HepG2 (cell line): ENCODE data around the gene SENP5. TPM values are rescaled to one million over a fixed set of nuclear protein-coding genes. Genes with fewer than 3 reads are reported as not detected.
A peak's percentile ranks its signal among the peaks of the same experiment; 100 is the strongest.

Source experiments
- ARNT2 ChIP-seq: sonication (generic); formaldehyde crosslinking; IDR thresholded peaks from 2 replicates; pipeline ENCODE4 v1.8.0; 2022; ENCODE audit warnings: mild to moderate bottlenecking, low read depth, missing genetic modification reagents, moderate library complexity
- ASH2L ChIP-seq: fragments of 300-600, 200-600 bp; sonication (generic); IDR thresholded peaks from 2 replicates; pipeline ENCODE4 v1.7.0; 2017; ENCODE audit warnings: low read depth, mild to moderate bottlenecking, moderate library complexity, mixed read lengths, low read length; ENCODE audit not compliant: insufficient read length
- BHLHE40 ChIP-seq: IDR thresholded peaks from 2 replicates; pipeline ENCODE4 v1.6.1; 2011; ENCODE audit warnings: low read length, improper control_type of control experiment
- CBFB ChIP-seq: sonication (generic); formaldehyde crosslinking; IDR thresholded peaks from 2 replicates; pipeline ENCODE4 v1.4.0; 2020; ENCODE audit warnings: missing genetic modification reagents
- CENPT ChIP-seq: sonication (generic); formaldehyde crosslinking; IDR thresholded peaks from 2 replicates; pipeline ENCODE4 v1.8.0; 2022; ENCODE audit warnings: low read depth, mild to moderate bottlenecking, moderate library complexity, missing genetic modification reagents
- CERS6 ChIP-seq: sonication (generic); formaldehyde crosslinking; IDR thresholded peaks from 2 replicates; pipeline ENCODE4 v1.5.0; 2020; ENCODE audit warnings: missing genetic modification reagents
- CREM ChIP-seq, 2 experiments: sonication (generic) in 1 of 2; formaldehyde crosslinking in 1 of 2; IDR thresholded peaks; 2 replicates each; pipeline versions ENCODE4 v1.4.0 to v1.6.1; 2016 to 2020; ENCODE audit warnings: antibody characterized with exemption in 1 of 2, mild to moderate bottlenecking in 1 of 2, missing genetic modification reagents in 1 of 2
- HES4 ChIP-seq: sonication (generic); formaldehyde crosslinking; IDR thresholded peaks from 2 replicates; pipeline ENCODE4 v1.9.0; 2021; ENCODE audit warnings: mild to moderate bottlenecking, missing genetic modification reagents, borderline replicate concordance
- HNF4G ChIP-seq, 2 experiments: sonication (generic) in 1 of 2; formaldehyde crosslinking in 1 of 2; IDR thresholded peaks; 2 replicates each; pipeline versions ENCODE4 v1.4.0 to v1.6.1; 2011 to 2020; ENCODE audit warnings: borderline replicate concordance in 2 of 2, low read depth in 2 of 2, mild to moderate bottlenecking in 2 of 2, low read length in 1 of 2, missing genetic modification reagents in 1 of 2, moderate library complexity in 1 of 2
- HNRNPK ChIP-seq: fragments of 200-400 bp; formaldehyde crosslinking; IDR thresholded peaks from 2 replicates; pipeline ENCODE4 v1.6.1; 2018; ENCODE audit warnings: low read length, low read depth, moderate library complexity, mild to moderate bottlenecking; ENCODE audit not compliant: poor library complexity, severe bottlenecking
- ISX ChIP-seq: sonication (generic); formaldehyde crosslinking; conservative IDR thresholded peaks from 2 replicates; pipeline ENCODE4 v1.5.0; 2020; ENCODE audit warnings: missing genetic modification reagents
- KDM5B ChIP-seq: sonication (generic); formaldehyde crosslinking; IDR thresholded peaks from 2 replicates; pipeline ENCODE4 v1.4.0; 2020; ENCODE audit warnings: missing genetic modification reagents, mild to moderate bottlenecking, borderline replicate concordance
- MED1 ChIP-seq: sonication (generic); formaldehyde crosslinking; IDR thresholded peaks from 2 replicates; pipeline ENCODE4 v1.4.0; 2020; ENCODE audit warnings: missing genetic modification reagents
- MXD3 ChIP-seq: IDR thresholded peaks from 2 replicates; pipeline ENCODE4 v1.6.1; 2016; ENCODE audit warnings: mild to moderate bottlenecking, missing biosample characterization, missing genetic modification reagents
- PPARG ChIP-seq: conservative IDR thresholded peaks from 2 replicates; pipeline ENCODE4 v1.6.1; 2016; ENCODE audit warnings: missing biosample characterization, missing genetic modification reagents
- PRPF4 ChIP-seq: fragments of 200-400 bp; formaldehyde crosslinking; IDR thresholded peaks from 2 replicates; pipeline ENCODE4 v1.6.1; 2016; ENCODE audit warnings: low read length, low read depth; ENCODE audit not compliant: poor library complexity, severe bottlenecking
- RARA ChIP-seq: IDR thresholded peaks from 2 replicates; pipeline ENCODE4 v1.6.1; 2016; ENCODE audit warnings: missing genetic modification reagents, missing compliant biosample characterization
- RFX3 ChIP-seq: IDR thresholded peaks from 2 replicates; pipeline ENCODE4 v1.6.1; 2016; ENCODE audit warnings: missing biosample characterization, missing genetic modification reagents
- SIN3B ChIP-seq: fragments of 150-350 bp; IDR thresholded peaks from 2 replicates; pipeline ENCODE4 v1.6.1; 2014; ENCODE audit warnings: low read length
- TFAP4 ChIP-seq: sonication (generic); IDR thresholded peaks from 2 replicates; pipeline ENCODE4 v1.6.1; 2016; ENCODE audit warnings: low read depth, borderline replicate concordance
- ZNF276 ChIP-seq: sonication (generic); formaldehyde crosslinking; IDR thresholded peaks from 2 replicates; pipeline ENCODE4 v1.4.0; 2020; ENCODE audit warnings: mild to moderate bottlenecking, low read depth, missing genetic modification reagents
- ZNF331 ChIP-seq: sonication (generic); formaldehyde crosslinking; IDR thresholded peaks from 2 replicates; pipeline ENCODE4 v1.4.0; 2020; ENCODE audit warnings: missing genetic modification reagents
- ZNF335 ChIP-seq: sonication (generic); formaldehyde crosslinking; IDR thresholded peaks from 2 replicates; pipeline ENCODE4 v1.4.0; 2020; ENCODE audit warnings: missing genetic modification reagents
- ZNF577 ChIP-seq: sonication (generic); formaldehyde crosslinking; IDR thresholded peaks from 2 replicates; pipeline ENCODE4 v1.4.0; 2020; ENCODE audit warnings: mild to moderate bottlenecking, low read depth, missing genetic modification reagents, borderline replicate concordance
- ZNF7 ChIP-seq: IDR thresholded peaks from 2 replicates; pipeline ENCODE4 v1.6.1; 2016; ENCODE audit warnings: missing biosample characterization, missing genetic modification reagents
- ZSCAN20 ChIP-seq: sonication (generic); formaldehyde crosslinking; IDR thresholded peaks from 2 replicates; pipeline ENCODE4 v1.4.0; 2020; ENCODE audit warnings: missing genetic modification reagents, mild to moderate bottlenecking, borderline replicate concordance
- polyA plus RNA-seq, 8 experiments: library from polyadenylated mRNA; depleted of rRNA in 3 of 8; stranded (reverse) in 7 of 8; unstranded in 1 of 8; fragments of >200 nt; fragmentation: Illumina TruSeq in 4 of 8; extraction: Trizol in 4 of 8; gene quantifications; 2 replicates each; pipeline versions ENCODE4 v1.2.1 to v1.2.3, GENCODE V29; 2011 to 2016; ENCODE audit warnings: low read depth in 4 of 8, missing spikeins in 1 of 8, mixed read lengths in 1 of 8; ENCODE audit not compliant: insufficient read depth in 1 of 8
- total RNA-seq, 5 experiments: library from RNA; depleted of rRNA; stranded (reverse); fragments of >200 nt; fragmentation: Illumina TruSeq; extraction: Trizol; gene quantifications; 2 replicates each; pipeline ENCODE4 v1.2.3, GENCODE V29; 2016; ENCODE audit warnings: low read depth in 1 of 5

Gene SENP5
- total and polyA plus RNA-seq, 2 of the 13 experiments (the other 11 are each of a cell fraction or from before 2014, with no cell fraction given) = 17.6 to 30.9 TPM

GRCh38 chr3:196942226-196942914 is 74.7 kb downstream of the SENP5 start, which contains the start of gene NCBP2 (continued):
- TF ChIP-seq TFAP4 (peak; percentile 68; the same call in 1 of the 2 replicates), PRPF4 (no peak), CBFB (CRISPR knock-in tag) (peak; percentile 86; the same call in 1 of the 2 replicates), ZNF276 (no peak; the same call in 1 of the 2 replicates), HES4 (CRISPR knock-in tag) (0 out of 2 replicates have a peak, but pooled peaks have one; percentile 66), RFX3 (CRISPR knock-in tag) (no peak), HNF4G (IDR thresholded peaks at IDR 0.05; ENCODE audit: borderline replicate concordance, low read depth, low read length) (no peak; the same call in 1 of the 2 replicates), HNF4G (CRISPR knock-in tag; IDR thresholded peaks at IDR 0.05; ENCODE audit: borderline replicate concordance, low read depth) (peak; percentile 63), SIN3B (peak; percentile 92), ISX (CRISPR knock-in tag) (0 out of 2 replicates have a peak, but pooled peaks have one; percentile 20), RARA (CRISPR knock-in tag) (0 out of 2 replicates have a peak, but pooled peaks have one; percentile 40), ARNT2 (CRISPR knock-in tag) (peak; percentile 90), ASH2L (peak; percentile 90), PPARG (CRISPR knock-in tag) (peak; percentile 57), KDM5B (CRISPR knock-in tag) (peak; percentile 95), ZSCAN20 (CRISPR knock-in tag) (peak; percentile 37; the same call in 1 of the 2 replicates), CERS6 (CRISPR knock-in tag) (0 out of 2 replicates have a peak, but pooled peaks have one; percentile 17), ZNF7 (CRISPR knock-in tag) (no peak; the same call in 1 of the 2 replicates), ZNF335 (CRISPR knock-in tag) (peak; percentile 77), MED1 (CRISPR knock-in tag) (peak; percentile 90), MXD3 (CRISPR knock-in tag) (peak; percentile 87), CREM (IDR thresholded peaks at IDR 0.05) (peak; percentile 98), CREM (CRISPR knock-in tag; IDR thresholded peaks at IDR 0.05) (peak; percentile 93), ZNF331 (peak; percentile 88; the same call in 1 of the 2 replicates), CENPT (CRISPR knock-in tag) (no peak), ZNF577 (no peak), BHLHE40 (peak; percentile 85), HNRNPK (peak; percentile 25)
